HG02885 (cell line): ENCODE measurements around the gene TMEM45B.

Source experiments
- ATAC-seq: cut with Tn5 transposase; IDR thresholded peaks from one replicate; pipeline ENCODE4 v1.9.1; 2021; ENCODE audit warnings: mild to moderate bottlenecking; ENCODE audit not compliant: unreplicated experiment, poor library complexity

The TMEM45B gene

DNA sequence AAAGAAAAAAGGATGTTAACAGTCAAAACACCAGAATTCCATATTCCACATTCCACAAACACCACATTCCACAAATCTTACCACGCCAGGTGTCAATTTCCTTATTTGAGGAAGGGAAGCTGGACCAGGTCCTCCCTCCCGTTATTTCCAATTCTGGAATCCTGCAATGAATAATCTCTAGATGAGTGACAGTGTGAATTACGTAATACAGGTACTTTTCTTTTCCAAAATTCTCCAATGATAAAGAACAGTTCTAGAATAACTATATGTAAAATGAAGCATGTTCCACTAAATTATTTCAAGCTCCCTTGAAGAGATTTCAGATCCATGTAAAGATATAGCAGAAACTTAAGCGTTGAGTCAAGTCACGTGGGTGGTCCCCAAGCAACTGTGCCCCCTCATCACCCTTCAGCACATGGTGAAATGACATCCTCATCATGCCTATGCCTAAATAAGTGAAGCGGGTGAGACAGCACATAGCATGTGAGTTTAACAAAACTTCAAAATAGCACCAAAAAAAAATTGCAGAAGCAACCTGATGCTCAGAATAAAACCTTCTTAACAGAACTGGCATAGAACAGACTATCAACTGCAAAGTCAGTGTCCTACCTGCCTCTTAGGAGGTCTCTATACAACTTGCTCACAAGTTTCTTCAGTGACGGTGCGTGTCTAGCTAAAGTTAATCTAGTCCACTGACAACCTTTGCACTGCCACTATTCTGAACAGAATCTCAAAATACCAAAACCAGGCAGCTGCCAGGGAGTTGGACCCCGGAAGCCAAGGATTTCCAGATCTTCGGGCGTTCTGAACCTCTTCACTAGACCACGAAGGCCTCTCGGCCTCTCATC is 78.9 kb downstream of the TMEM45B start:
- ATAC-seq: peak; percentile 16

DNA sequence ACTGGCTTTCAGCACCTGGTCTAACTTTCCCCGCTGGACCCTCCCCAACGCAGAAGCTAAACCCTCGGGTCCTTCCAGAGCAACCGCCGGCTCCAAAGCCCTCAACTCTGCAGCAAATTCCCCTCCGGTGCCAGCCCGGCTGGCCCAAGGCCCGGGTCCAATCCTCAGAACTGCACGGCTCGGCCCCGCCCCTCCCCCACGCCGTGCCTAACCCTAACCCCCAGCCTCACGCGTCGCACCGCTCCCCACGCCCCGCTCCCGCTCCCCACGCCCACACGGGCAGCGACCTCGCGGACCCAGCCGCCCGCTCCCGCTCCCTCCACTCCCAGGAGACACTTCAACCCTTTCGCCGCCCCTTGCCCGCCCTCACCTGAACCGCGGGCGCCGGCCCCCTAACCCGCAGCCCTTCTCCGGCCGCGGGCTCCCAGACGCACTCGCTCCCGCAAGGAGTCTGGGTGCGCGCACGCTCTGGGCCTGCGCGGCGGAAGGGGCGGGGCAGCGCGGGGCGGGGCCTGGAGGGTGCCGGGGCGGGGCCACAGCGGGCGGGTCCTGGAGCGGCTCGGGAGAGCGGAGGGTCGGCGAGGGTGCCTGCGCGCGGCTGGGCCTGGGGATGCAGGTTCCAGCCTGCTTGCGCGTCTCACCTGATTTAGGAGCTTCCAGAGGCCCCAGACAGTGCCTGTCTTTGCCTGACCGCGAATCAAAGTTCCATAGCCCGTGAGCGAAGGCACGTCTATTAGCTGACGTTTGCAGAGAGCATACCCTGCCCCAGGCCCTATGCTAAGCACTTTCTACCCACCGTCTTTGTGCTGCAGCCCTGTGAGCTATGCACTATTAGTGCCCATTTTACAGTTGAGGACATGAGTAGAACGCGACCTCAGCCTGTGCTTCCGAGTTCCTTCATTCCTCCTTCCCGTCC is 79.7 kb downstream of the TMEM45B start, which contains the start of gene NFRKB:
Gene NFRKB (minus strand): TSS at position 453 of the 916 bp plus-strand sequence. CDS start 2,729 bp downstream, outside the sequence.
- ATAC-seq: peak; percentile 94

DNA sequence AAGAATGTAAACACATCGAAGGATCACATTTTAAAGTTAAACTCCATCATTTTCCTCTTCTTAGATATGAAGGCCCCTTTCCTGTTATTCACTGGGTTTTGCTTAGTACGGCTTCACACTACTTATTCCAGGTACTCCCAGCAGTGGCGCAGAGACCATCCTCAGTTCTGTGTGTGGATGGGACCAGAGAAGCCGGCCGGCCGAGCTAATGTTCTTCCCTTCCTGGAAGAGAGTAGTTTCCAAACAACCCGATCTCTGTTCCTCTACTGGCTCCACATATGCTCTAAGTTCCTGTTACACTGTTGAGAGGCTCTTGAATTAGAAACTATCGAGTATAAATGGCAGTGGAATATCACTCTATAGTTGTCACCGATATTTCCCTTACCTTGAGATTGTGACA is 80.4 kb downstream of the TMEM45B start:
- ATAC-seq: no peak

DNA sequence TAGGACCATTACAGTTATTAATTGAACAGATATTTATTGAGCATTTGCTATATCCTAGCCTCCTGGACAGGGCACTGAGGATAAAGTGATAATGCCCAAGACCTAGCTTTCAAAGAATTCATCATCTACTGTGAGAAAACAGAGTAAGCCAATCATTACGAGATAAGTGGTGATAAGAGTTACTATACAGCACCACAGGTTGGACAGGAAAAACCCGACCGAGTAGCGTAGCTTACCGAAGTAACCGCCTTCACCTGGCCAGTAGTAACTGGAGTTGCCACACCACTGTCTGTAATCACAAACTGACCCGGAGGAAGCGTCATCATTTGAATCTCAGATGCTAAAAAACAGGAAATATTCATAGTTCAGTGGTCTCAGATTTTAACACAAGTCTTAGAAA is 89.8 kb downstream of the TMEM45B start:
- ATAC-seq: no peak
